GM12891 (cell line): ENCODE measurements around the gene ABCC1.

Source experiments
- DNase-seq: peaks from one replicate; pipeline ENCODE4 v3.0.0; 2011; ENCODE audit warnings: low spot score; ENCODE audit not compliant: insufficient read length
- FAIRE-seq: peaks from 2 replicates; lab custom pipeline; 2011; peaks lifted over from hg19 to GRCh38; lab: Jason Lieb, UNC
- PAX5 ChIP-seq: IDR thresholded peaks from 2 replicates; pipeline ENCODE4 v1.6.1; 2011; ENCODE audit warnings: low read length, moderate library complexity, mild to moderate bottlenecking; ENCODE audit not compliant: insufficient read depth, severe bottlenecking
- POLR2A ChIP-seq: IDR thresholded peaks from 2 replicates; pipeline ENCODE4 v1.6.1; 2011; ENCODE audit warnings: low read depth, low read length, control low read depth
- POLR2AphosphoS5 ChIP-seq: IDR thresholded peaks from 2 replicates; pipeline ENCODE4 v1.6.1; 2011; ENCODE audit warnings: low read depth, low read length, control low read depth
- POU2F2 ChIP-seq: IDR thresholded peaks from 2 replicates; pipeline ENCODE4 v1.6.1; 2011; ENCODE audit warnings: low read depth, mild to moderate bottlenecking, control low read depth, low read length, moderate library complexity
- SPI1 ChIP-seq: IDR thresholded peaks from 2 replicates; pipeline ENCODE4 v1.6.1; 2011; ENCODE audit warnings: low read depth, low read length, control low read depth
- TAF1 ChIP-seq: IDR thresholded peaks from 2 replicates; pipeline ENCODE4 v1.6.1; 2011; ENCODE audit warnings: low read depth, low read length, control low read depth

The ABCC1 gene

DNA sequence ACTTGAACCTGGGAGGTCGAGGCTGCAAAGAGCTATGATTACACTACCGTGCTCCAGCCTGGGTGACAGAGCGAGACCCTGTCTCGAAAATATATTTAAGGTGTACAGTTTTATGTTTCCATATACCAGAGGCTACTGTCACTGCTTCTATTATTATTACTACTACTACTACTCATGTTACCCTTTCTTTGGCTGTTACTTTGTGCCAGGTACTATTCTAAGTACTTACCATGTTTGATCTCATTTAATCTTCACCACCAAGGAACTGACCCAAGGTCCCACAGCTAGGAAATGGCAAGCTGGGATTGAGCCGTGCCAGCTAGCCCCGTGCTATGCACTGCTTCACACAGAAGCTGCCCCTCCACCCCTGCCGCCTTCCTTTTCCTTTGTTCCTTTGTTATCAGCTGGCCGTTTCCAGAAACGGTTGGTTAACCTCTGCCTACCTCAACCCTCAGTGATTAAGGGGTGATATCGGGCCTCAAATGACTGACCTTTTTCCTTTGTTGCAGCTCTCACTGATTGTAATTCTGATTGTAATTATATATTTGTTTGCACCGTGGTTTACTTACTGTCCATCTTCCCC lies 78.4 kb downstream of the ABCC1 start:
- FAIRE-seq (no peak), DNase-seq (no peak)
- no peak for TF ChIP-seq POLR2A
- no peak for TF ChIP-seq TAF1
- TF ChIP-seq SPI1 = no peak
- no peak for TF ChIP-seq POU2F2

DNA sequence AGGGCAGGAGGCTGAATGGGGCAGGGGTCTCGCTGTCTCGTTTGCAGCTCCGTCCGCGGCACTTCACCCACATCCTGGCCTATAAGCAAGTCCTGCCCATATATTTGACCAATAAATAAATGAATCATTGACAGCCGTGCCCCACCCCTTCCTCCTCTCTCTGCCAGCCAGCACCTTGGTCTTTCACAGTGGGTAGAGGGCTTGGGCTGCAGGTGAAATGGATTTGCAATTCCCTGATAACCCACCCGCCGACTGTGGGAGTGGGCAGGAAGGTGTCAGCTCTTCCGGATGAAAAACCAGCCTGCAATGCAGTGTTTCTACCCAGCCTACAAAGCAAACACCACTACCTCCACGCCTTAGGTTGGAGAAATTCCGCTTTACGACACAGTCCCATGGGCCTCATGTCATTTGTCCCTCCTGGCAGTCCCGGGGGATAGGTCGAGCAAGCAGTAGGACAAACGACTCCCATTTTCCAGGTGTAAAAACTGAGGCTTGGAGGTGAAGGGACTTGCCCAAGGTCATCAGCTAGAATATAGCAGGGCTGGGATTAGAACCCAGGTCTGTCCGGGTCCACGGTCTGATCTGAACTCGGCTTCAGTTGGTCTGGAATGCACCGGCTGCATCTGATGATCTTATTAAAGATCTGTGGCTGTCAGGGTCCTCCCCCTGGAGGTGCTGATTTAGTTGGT lies 79.0 kb downstream of the ABCC1 start:
- FAIRE-seq (no peak), DNase-seq (no peak)
- TF ChIP-seq TAF1 = no peak
- no peak for TF ChIP-seq POU2F2
- no peak for TF ChIP-seq POLR2A
- no peak for TF ChIP-seq SPI1
- TF ChIP-seq PAX5 = no peak
- TF ChIP-seq POLR2AphosphoS5 = no peak

DNA sequence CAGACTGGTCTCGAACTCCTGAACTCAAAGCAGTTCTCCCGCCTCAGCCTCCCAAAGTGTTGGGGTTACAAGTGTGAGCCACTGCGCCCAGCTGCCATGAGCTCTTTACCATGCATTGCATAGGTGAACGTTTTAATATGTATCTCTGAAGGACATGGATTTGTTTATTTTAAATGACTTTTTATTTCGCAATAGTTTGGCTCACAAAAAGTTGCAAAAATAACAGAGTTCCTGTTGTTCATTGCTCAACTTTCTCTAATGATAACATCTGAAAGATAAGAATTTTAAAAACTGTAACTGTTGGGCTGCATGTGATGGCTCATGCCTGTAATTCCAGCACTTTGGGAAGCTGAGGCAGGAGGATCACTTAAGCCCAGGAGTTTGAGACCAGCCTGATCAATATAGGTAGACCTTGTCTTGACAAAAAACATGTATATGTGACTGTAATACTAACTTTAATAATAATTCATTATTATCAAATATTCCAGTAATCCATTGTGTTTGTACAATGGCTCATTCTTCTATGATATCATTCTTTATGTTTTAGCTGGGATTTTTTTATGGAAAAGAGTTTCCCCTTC lies 80.1 kb downstream of the ABCC1 start:
- DNase-seq (no peak), FAIRE-seq (no peak)
- no peak for TF ChIP-seq POLR2AphosphoS5
- no peak for TF ChIP-seq SPI1
- TF ChIP-seq TAF1 = no peak
- TF ChIP-seq POU2F2 = no peak

DNA sequence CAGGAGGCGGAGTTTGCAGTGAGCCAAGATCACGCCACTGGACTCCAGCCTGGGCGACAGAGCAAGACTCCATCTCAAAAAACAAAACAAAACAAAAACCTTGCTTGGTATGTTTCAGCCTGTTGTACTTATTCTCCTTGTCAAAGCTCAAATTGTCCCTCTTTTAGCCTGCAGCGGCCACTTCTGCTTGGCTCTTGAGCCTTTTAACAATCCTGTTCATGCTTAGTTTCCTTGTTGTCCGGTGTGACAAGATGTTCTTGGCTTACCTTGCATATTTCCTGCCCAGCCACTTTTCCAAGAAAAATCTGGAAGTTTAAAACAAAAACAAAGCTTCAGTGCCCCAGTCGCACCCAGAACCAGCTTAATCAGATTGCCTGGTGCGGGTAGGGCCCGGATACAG lies 81.0 kb downstream of the ABCC1 start:
- TF ChIP-seq POLR2A = no peak
- no peak for TF ChIP-seq TAF1
- TF ChIP-seq POU2F2 = no peak
- no peak for TF ChIP-seq POLR2AphosphoS5
- no peak for TF ChIP-seq SPI1
- TF ChIP-seq PAX5 = no peak

DNA sequence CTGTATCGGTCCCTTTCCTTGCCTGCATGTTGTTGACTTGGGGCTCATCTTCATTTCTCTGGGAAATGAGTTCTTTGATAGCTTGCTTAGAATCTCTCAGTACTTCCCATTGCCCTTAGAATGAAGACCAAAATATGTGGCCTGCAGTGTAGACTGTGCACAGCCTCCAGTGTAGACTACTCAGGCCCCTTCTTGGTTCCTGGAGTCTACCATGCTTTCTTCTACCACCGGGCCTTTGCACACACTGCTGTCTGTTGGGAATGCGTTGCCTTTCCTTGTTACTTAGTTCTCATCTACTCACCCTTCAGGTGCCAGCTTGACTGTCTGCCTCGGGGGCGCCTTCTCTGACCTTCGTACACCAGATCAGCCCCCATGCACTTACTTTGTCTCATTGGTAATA lies 82.0 kb downstream of the ABCC1 start:
- no peak for TF ChIP-seq POLR2A
- DNase-seq (no peak), FAIRE-seq (no peak)

More for the DNA sequence above, 81.0 kb downstream of the ABCC1 start:
- FAIRE-seq (no peak), DNase-seq (no peak)

DNA sequence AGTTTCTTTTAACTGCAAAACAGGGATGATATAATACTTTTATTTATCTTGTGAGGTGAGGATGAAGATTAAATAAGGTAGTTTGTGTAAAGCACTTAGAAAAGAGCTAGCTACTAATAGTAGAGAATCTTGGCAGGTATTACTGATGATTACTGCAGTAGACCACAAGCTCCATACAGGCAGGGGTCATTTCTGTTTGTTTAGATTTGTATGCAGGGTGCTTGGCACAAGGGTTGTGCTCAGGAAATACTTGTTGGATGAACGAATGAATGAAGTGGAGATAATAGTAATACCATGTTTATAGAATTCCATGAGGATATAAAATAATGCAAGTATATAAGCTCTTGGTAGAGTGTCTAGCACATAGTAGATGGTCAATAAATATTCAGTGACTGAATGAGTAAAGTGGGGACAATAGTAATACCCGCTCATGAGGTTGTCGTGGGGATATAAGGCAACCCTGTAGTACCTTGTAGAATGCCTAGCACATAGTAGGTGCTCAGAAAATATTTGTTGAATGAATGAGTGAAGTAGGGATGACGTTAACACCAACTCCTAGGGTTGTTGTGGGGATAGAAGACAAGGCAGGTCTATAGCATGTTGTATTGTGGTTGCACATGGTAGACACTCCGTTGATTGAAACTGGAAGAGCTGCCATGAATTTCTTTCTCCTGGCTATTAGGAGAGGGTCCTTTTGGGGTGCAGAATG lies 83.0 kb downstream of the ABCC1 start:
- TF ChIP-seq SPI1 = no peak
- no peak for TF ChIP-seq PAX5
- no peak for TF ChIP-seq TAF1
- FAIRE-seq (no peak), DNase-seq (no peak)

DNA sequence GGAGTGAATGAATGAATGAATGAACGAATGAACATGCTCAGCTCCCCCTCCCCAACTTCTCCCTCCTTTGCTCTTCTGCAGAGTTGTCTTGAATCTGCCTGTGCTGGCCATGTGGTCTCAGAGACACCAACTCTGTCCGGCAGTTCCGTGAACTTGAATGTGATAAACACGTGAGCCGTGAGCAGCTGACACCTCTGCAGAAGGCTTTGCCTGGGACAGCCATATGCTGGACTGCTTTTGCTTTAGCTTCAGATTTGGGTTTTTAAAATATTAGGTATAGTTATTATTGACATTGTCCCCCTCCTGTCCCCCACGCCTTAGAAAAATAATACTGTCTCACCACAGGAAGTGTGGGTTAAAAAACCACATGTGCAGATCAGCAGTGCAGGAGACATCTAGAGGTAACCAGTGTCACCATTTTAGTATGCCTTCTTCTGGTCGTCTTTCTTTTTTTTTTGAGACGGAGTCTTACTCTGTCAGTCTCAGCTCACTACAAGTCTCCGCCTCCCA lies 83.8 kb downstream of the ABCC1 start:
- FAIRE-seq (no peak), DNase-seq (no peak)
- no peak for TF ChIP-seq TAF1

DNA sequence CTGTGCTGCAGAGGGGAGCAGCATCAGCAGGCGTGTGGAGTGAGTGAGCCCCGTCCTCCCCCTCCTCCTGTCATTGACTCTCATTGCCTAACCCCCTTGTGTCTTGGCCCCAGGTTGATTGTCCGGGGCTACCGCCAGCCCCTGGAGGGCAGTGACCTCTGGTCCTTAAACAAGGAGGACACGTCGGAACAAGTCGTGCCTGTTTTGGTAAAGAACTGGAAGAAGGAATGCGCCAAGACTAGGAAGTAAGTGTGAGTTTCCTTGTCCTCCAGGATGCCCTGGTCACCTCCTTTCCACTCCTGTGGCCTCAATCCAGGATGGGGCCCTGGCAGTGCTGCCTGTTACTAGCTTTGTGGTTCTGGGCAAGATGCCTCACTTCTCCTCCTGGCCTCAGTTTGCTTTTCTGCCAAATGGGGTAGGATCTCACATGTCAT lies 87.0 kb downstream of the ABCC1 start:
- DNase-seq (no peak), FAIRE-seq (no peak)
- TF ChIP-seq POLR2AphosphoS5 (no peak), TAF1 (no peak), PAX5 (no peak), POLR2A (no peak), SPI1 (no peak), POU2F2 (no peak)

DNA sequence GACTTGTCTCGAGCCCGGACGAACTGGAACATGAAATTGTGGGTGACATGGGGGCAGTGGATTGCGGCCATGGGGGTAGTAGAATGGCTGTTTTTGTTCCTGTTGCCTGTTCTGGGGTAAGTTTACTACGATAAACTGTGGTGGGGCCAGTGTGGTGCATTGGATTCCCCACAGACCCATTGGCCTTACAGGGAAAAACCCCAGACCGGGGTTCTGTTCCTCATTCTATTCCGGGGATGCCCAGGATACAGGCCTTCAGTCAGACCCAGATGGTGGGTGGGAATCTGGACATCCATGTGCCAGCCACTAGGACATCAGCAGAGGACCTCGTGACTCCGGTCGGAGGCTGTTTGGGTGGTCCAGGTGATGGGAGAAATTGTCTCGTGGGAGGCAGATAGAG lies 88.1 kb downstream of the ABCC1 start:
- no peak for TF ChIP-seq POLR2AphosphoS5
- TF ChIP-seq TAF1 = no peak
- no peak for TF ChIP-seq POU2F2
- TF ChIP-seq PAX5 = no peak
- TF ChIP-seq SPI1 = peak; percentile 56
- TF ChIP-seq POLR2A = no peak
- FAIRE-seq (no peak), DNase-seq (no peak)

DNA sequence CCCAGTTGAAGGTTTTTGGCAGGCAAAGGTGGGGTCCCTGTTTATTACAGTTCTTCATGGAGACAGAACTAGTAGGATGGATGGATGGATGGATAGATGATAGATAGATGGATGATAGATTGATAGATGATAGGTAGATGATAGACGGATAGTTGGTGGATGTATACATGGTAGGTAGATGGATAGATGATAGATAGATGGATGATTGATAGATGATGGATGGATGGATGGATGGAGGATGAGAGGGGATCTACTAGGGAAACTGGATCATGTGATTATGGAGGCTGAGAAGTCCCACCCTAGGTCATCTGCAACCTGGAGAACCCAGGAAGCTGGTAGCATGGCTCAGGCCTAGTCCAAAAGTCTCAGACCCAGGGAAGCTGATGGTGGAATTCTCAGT lies 88.6 kb downstream of the ABCC1 start:
- DNase-seq = no peak
- TF ChIP-seq POLR2A (no peak), POU2F2 (no peak), PAX5 (no peak), TAF1 (no peak), SPI1 (no peak), POLR2AphosphoS5 (no peak)
- FAIRE-seq = no peak
